Tibial nerve (tissue), 4 donors: ENCODE measurements around the gene LRRC26.

ENCODE experiments used
- EP300 ChIP-seq, 2 donors: sonication (generic); formaldehyde crosslinking; IDR thresholded peaks; one replicate each; pipeline ENCODE4 v1.6.1; 2017; ENCODE audit warnings: antibody characterized with exemption in 2 of 2, mild to moderate bottlenecking in 1 of 2
- POLR2A ChIP-seq, 2 donors: fragments of 450-650 bp; IDR thresholded peaks; one replicate each; pipeline ENCODE4 v1.6.1; 2017; ENCODE audit warnings: antibody characterized with exemption in 2 of 2, mild to moderate bottlenecking in 2 of 2, moderate library complexity in 2 of 2
- TF ChIP-seq, protein P1 (sequence below), 5 experiments: fragments of 200-600 bp in 3 of 5; fragments of 450-650 bp in 2 of 5; sonication (generic) in 3 of 5; IDR thresholded peaks; one replicate each; pipeline ENCODE4 v1.5.1; 2016 to 2019; ENCODE audit warnings: antibody characterized with exemption in 5 of 5, mild to moderate bottlenecking in 3 of 5, moderate library complexity in 2 of 5

DNA sequence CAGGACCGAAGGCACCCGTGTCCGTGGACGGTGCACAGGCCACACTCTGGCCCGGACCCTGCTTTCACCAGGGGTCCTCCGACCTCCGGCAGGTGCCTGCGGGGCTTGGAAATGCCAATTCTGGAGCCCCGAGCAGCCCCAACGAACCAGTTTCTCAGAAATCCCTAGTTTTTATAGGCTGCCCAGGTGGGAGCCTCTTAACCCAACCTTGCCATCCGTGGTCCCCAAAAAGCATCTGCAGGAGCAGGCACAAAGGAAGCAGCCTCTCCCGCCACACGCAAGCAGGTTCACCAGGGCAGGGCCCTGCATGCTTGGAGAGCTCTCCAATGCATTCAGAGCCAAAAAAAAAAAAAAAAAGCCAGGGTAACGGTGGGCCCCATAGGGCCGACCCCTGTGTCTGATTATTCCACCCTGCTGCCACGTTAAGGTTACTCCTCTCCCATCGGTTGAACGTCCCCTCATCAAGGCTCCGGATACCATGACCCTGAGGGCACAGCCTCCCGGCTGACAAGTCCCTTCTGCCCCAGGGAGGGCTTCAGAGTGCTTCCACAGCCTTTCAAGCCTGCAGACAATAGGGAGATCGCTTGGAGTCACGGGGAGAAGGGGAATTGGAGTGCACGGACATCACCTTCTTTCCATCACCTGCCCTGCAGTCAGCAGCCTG, 31.5 kb upstream of the LRRC26 start:
- TF ChIP-seq, protein P1, sequence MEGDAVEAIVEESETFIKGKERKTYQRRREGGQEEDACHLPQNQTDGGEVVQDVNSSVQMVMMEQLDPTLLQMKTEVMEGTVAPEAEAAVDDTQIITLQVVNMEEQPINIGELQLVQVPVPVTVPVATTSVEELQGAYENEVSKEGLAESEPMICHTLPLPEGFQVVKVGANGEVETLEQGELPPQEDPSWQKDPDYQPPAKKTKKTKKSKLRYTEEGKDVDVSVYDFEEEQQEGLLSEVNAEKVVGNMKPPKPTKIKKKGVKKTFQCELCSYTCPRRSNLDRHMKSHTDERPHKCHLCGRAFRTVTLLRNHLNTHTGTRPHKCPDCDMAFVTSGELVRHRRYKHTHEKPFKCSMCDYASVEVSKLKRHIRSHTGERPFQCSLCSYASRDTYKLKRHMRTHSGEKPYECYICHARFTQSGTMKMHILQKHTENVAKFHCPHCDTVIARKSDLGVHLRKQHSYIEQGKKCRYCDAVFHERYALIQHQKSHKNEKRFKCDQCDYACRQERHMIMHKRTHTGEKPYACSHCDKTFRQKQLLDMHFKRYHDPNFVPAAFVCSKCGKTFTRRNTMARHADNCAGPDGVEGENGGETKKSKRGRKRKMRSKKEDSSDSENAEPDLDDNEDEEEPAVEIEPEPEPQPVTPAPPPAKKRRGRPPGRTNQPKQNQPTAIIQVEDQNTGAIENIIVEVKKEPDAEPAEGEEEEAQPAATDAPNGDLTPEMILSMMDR (IDR thresholded peaks at IDR 0.05): no peak
- no peak for TF ChIP-seq POLR2A (IDR thresholded peaks at IDR 0.05)
- TF ChIP-seq EP300 (IDR thresholded peaks at IDR 0.05): no peak
